GM19025 (cell line): ENCODE data around the gene MPZL1.

ENCODE experiments used
- ATAC-seq: cut with Tn5 transposase; IDR thresholded peaks from one replicate; pipeline ENCODE4 v1.9.1; 2021; ENCODE audit warnings: mild to moderate bottlenecking, low read depth, moderate library complexity; ENCODE audit not compliant: unreplicated experiment

Gene MPZL1

GRCh38 chr1:167721617-167722151, at the start of gene MPZL1:
Gene MPZL1, plus strand, starts transcription at chr1:167721982. Its CDS starts 170 bp downstream, at chr1:167722152.
- ATAC-seq, result peak; percentile 95

DNA sequence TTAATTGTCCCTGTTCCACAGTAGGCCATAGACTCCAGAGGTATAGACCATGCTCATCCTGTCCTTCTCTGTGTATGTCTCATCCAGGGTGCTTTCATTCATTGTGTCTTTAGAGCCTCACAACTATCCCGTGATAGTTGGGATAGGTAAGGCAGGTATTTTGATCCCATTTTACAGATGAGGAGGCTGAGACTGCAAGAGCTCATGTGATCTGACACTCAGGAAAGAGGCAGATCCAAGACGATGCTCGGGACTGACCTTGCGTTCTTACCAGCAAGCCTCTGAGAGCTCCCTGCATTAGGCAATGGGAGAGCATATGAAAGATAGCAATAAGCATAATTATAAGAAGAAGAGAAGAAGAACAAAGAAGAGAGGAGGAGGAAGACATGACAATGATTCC, 49.0 kb upstream of the MPZL1 start:
- no peak for ATAC-seq

DNA sequence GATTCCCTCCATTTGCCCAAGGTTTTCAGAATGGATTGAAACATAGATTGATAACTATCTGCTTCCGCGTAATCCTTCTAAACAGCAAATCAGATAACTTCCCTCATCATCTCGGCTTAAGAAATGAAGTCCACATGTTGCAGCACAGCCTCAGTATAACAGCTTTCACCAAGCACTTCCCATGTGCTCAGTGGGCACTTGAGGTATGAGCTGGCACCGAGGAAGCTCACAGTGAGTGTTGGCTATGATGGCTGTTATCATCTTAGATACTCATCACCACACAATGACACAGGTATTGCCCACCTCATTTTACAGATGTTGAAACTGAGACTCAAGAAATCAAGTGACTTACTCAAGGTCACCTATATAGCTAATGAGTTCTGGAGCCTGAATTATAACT, 48.5 kb upstream of the MPZL1 start:
- ATAC-seq, result no peak

DNA sequence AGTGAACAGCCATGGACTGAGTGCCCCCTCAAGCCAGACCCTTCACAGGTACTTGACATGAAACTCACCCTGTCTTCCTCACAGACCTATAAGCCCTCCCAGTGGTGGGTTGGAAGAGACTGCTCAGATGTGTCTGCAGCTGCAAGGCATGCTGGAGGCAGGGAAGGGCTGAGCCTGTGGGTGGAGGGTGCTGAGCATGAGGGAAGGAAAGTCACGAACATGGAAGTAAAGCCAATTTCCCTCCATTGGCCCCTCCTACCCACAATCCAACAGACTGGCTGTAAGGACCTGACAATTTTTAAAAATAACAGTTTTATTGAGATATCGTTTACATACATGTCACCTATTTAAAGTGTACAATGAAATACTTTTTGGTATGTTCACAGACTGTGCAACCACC, 47.6 kb upstream of the MPZL1 start:
- ATAC-seq, result no peak

GRCh38 chr1:167675440-167675839, 46.3 kb upstream of the MPZL1 start:
- no peak for ATAC-seq

DNA sequence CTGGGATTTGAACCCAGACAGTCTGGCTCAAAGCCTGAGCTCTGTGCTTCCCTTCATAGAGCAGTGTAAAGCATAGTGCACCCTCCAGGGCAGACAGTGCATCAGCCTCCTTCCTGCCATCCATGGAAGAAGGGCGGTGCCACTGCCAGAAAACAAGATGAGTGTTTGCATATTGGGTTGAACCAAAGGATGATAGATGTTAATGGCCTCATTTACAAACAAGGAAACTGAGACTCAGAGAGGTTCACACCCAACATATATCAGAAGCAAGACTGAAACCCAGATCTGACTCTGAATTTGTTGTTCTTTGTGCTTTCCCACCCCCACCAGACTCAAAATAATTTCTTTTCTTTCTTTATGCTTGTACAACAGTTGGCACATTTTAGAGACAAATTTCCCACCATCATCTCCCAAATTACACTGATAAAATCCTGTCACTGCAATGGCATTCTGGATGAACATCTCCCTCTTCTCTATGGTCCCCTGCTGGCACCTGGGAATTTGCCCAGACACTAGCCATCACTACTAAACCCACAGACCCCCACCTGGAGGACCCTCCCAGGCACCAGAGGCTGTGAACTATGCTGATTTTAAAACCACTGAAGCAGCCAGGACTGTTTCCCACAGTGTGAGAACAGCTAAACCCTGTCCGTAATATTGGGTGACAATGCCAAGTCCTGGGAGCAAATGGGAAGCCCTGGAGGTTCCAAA, 45.4 kb upstream of the MPZL1 start:
- ATAC-seq, result peak; percentile 53

DNA sequence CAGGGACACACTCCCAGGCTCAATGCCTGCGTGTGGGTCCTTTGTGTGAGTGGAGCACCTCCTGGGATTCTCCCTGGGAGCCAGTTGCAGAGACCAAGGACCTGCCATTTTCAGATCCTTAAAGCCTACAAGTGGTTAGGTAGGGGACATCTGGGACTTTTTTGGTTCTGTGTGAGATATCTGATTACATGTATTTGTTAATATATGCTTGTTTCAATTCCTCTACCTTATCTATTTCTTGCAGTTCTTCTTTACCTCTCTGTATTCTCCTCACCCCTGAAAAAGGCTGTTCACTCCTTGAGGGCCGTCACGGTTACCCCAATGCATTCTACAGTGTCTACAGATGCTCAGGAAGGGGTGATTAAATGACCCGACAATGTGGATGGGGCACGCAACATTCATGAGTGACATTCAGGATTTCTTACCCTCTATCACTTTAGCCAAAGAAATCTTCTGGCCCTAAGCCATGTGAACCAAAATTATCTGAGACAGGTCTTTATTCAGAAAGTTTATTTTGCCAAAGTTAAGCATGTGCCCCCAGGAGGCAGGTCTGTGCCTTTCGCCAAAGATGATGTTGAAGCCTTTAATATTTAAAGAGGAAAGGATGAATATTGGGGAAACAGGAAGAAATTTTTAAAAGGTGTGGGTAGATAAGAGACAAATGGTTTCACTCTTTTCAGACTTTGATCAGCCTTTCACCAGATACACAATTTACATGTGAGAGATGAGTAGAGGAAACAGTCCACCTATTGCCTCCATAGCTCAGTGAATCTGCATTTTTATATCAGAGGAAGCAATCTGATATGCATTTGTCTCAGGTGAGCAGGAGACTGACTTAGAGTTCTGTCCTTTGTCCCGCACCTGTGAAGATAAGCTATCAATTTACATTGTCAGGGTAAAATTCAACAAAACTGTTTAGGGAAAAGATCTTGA, 44.6 kb upstream of the MPZL1 start:
- no peak for ATAC-seq

DNA sequence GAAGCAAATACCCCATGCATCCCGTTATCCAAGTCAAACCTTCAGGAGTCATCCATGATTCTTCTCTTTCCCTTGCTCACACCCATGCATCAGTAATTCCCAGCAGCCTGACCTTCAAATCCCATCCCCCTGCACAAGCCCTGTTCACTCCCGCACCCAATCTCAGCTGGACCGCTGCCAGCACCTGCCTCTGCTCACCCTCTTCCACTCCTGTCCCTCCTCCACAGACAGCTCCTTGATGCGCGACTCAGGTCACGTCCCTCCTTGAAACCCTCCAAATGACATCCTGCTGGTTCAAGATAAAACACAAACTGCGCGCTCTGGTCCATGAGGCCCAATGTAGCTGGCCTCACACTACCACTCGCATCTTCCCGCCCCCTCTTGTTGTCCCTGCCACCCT, 43.4 kb upstream of the MPZL1 start:
- ATAC-seq, result no peak

DNA sequence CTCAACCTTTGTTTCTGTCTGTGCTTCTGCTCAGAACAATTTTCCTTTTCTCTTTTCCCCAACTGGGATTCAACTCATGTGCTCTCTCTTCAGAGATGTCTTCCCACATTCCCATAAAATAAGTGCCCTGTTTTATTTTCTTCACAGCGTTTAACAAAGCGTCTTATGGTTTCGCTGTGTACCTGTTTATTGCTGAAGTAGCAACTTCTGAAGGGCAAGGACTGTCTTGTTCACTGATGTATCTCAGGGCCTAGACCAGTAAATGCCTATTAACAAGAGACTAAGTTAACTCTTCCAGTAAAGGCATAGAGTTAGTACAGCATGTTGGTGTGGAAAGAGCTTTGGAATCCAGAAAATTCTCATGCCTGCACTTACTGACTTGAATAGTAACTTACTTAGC, 42.9 kb upstream of the MPZL1 start:
- no peak for ATAC-seq

- no peak for ATAC-seq
These were observed 42.1 kb upstream of the MPZL1 start for GRCh38 chr1:167679714-167680113.

DNA sequence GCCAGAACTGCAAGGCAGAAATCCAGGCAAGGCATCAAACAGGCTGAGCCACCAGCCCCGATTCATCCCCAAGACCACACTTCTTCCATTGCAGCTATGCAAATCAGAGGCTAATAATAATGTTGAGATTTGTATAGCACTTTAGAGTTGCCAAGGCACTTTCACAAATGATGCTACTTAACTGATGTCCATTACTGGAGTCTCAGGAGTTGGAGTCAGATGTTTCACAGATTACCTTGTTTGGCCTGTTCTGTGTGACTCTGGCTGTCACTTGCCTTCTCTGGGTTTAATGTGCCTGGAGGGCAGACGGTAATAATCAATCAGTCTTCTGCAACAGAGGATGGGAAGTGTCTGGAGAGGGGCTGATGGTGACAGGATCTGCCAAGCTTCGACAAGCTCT, 40.8 kb upstream of the MPZL1 start:
- no peak for ATAC-seq

DNA sequence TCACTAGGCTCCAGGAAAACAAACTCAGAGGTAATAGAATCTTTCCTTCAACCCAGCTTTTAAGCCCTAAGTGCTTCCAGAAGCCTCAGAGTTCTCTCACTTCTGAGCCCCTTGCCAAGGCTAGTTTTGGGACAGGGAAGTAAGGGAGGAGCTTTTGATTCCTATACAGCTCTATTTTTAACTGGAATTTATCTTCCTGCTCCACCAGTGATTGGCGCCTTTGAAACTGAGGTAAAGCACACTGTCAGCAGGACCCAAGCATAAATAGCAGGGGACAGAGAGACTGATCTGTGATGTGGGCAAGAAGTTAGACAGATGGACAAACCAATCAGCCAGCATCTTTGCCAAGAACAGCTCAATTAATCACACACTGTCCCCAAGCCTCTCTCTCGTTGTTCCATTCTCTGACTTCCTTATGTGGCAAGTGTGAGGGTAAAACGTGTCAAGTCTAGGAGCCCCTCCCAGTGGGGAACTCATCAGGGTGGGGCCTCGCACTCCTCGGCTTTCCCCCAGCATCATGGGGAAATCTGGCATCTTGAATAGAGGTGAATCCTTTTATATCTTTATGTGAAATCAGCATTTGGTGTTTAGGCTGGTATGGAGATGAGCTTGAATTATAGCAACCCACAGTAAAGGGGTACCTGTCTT, 40.2 kb upstream of the MPZL1 start:
- ATAC-seq, result no peak

DNA sequence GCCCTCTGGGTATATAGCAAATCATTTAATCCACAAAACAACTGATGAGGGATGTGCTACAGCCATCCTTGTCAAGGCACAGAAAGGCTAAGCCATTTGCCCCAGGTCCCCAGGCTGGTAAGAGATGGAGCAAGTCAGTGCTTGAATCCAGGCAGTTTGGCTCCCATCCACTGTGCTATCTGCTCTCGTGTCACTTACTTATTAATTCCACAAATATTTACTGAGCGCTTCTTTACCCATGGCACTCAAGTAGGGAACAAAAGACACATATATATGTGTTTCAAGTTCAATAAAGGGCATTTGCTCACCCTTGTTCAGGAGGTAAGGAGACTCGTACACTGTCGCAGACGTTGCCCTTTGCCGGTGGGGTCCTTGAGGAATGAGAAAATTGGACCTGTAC, 38.6 kb upstream of the MPZL1 start:
- no peak for ATAC-seq

DNA sequence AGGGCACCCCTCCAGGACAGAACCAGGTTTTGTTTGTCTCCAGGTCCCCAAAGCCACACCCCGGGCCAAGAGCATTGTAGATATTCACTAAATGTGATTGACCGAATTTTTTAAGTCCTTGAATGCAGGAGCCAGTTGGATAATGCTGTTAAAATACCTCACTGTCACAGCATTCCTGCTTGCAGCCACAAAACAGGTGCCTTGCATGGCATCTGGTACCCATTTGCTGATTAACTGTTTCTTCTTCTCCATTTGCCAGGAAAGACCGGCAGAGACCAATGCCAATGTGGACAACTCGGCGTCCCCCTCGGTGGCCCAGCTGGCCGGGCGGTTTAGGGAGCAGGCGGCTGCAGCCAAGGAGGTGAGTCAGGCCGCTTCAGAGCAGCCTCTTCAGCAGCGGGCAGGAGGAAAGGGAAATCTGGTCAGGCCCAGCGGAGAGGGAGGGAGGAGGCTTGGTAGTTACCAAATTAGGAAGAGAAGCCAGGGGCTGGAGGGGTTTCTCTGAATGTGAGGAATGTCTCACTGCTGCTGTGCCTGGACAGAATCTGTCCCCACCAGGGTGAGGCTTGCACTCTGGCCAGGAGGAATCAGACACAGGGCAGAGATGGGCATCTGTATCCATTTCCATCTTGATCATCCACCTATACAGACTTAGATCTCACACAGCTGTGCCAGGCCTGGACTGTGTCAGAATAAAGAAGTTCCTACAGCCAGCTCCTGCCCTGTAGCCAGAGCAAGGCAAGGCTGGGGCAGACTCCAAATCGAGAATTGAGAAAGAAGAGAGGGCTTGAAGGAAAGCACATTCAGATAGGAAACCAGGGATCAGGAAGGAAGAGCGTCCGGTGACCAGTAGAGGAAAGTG, 37.9 kb upstream of the MPZL1 start:
- no peak for ATAC-seq

- no peak for ATAC-seq
These were observed 35.9 kb upstream of the MPZL1 start for GRCh38 chr1:167685844-167686243.

DNA sequence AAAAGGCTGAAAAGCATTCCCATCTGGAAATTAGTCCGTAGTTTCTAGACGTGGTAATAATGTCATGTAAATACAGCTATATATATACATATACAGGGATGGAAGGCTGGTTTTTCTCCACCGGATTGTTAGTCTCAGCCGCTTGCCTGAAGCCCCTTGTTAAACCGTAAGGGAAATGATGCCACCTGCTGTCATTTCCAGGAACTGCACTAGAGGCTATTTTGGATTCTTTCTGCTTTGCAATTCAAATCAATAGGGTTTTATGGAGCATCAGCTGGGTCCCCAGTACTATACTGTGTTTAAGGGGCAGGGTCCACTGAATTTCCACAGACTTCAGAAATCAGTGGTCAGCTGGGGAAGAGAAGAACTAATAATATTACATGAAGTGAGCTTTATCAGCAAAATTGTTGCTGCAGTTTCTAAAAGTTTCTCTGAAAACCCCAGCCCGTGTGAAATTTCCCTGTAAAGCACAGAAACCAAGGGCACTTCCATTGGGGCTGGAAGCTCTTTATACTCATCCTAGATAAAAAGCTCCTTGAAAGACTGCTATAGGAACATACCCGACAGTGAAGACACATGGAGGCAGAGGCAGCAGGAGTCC, 33.8 kb upstream of the MPZL1 start:
- peak; percentile 46 for ATAC-seq

DNA sequence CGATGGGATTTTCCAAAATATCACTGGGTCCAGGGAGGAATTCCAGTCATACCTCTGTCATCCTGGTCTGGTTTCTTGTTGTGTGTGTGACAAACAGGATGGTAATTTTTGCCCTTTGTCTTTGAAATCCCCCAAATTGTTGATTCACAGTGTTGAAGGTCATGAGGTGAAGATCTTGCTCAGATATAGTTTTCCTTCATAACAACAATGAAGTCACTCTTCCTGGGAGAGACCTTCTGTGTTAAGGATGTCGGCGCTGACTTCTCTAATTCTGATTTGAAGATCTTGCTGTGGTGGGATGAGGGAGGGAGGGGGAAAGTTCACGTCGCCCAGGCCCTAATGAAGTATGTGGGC, 32.2 kb upstream of the MPZL1 start:
- no peak for ATAC-seq

GRCh38 chr1:167690053-167690452, 31.7 kb upstream of the MPZL1 start:
- no peak for ATAC-seq

GRCh38 chr1:167693425-167694045, 28.2 kb upstream of the MPZL1 start:
- no peak for ATAC-seq
